Measurements from ENCODE around the gene SDCCAG8. TPM values are rescaled to one million over a fixed set of nuclear protein-coding genes. Genes with fewer than 3 reads are reported as not detected.

The SDCCAG8 gene
- total and polyA plus RNA-seq, 2 experiments from 2014 or later, result 28.0 to 66.7 TPM

DNA sequence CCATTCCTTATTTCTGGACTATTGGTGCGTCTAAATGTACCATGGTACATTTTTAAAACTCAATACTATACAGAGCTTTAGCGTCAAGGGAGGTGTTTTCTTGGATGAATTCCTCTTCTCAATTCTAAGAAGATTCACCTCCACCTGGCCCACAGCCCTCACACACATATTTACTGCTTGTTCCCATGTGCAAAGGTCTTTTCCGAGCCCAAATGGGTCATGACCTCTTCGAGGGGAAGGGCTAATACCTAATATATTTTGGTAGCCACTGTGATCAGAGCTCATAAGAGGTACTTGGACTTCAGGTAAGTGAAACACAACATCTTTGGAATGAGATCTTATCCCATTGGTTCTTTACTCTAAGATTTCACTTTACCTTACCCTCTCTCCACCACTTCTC lies 205.9 kb downstream of the SDCCAG8 start (continued):
- TF ChIP-seq, protein P1, sequence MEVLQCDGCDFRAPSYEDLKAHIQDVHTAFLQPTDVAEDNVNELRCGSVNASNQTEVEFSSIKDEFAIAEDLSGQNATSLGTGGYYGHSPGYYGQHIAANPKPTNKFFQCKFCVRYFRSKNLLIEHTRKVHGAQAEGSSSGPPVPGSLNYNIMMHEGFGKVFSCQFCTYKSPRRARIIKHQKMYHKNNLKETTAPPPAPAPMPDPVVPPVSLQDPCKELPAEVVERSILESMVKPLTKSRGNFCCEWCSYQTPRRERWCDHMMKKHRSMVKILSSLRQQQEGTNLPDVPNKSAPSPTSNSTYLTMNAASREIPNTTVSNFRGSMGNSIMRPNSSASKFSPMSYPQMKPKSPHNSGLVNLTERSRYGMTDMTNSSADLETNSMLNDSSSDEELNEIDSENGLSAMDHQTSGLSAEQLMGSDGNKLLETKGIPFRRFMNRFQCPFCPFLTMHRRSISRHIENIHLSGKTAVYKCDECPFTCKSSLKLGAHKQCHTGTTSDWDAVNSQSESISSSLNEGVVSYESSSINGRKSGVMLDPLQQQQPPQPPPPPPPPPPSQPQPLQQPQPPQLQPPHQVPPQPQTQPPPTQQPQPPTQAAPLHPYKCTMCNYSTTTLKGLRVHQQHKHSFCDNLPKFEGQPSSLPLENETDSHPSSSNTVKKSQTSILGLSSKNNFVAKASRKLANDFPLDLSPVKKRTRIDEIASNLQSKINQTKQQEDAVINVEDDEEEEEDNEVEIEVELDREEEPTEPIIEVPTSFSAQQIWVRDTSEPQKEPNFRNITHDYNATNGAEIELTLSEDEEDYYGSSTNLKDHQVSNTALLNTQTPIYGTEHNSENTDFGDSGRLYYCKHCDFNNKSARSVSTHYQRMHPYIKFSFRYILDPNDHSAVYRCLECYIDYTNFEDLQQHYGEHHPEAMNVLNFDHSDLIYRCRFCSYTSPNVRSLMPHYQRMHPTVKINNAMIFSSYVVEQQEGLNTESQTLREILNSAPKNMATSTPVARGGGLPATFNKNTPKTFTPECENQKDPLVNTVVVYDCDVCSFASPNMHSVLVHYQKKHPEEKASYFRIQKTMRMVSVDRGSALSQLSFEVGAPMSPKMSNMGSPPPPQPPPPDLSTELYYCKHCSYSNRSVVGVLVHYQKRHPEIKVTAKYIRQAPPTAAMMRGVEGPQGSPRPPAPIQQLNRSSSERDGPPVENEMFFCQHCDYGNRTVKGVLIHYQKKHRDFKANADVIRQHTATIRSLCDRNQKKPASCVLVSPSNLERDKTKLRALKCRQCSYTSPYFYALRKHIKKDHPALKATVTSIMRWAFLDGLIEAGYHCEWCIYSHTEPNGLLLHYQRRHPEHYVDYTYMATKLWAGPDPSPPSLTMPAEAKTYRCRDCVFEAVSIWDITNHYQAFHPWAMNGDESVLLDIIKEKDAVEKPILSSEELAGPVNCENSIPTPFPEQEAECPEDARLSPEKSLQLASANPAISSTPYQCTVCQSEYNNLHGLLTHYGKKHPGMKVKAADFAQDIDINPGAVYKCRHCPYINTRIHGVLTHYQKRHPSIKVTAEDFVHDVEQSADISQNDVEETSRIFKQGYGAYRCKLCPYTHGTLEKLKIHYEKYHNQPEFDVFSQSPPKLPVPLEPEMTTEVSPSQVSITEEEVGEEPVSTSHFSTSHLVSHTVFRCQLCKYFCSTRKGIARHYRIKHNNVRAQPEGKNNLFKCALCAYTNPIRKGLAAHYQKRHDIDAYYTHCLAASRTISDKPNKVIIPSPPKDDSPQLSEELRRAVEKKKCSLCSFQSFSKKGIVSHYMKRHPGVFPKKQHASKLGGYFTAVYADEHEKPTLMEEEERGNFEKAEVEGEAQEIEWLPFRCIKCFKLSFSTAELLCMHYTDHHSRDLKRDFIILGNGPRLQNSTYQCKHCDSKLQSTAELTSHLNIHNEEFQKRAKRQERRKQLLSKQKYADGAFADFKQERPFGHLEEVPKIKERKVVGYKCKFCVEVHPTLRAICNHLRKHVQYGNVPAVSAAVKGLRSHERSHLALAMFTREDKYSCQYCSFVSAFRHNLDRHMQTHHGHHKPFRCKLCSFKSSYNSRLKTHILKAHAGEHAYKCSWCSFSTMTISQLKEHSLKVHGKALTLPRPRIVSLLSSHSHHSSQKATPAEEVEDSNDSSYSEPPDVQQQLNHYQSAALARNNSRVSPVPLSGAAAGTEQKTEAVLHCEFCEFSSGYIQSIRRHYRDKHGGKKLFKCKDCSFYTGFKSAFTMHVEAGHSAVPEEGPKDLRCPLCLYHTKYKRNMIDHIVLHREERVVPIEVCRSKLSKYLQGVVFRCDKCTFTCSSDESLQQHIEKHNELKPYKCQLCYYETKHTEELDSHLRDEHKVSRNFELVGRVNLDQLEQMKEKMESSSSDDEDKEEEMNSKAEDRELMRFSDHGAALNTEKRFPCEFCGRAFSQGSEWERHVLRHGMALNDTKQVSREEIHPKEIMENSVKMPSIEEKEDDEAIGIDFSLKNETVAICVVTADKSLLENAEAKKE (CRISPR knock-in tag; IDR thresholded peaks at IDR 0.05), result no peak

DNA sequence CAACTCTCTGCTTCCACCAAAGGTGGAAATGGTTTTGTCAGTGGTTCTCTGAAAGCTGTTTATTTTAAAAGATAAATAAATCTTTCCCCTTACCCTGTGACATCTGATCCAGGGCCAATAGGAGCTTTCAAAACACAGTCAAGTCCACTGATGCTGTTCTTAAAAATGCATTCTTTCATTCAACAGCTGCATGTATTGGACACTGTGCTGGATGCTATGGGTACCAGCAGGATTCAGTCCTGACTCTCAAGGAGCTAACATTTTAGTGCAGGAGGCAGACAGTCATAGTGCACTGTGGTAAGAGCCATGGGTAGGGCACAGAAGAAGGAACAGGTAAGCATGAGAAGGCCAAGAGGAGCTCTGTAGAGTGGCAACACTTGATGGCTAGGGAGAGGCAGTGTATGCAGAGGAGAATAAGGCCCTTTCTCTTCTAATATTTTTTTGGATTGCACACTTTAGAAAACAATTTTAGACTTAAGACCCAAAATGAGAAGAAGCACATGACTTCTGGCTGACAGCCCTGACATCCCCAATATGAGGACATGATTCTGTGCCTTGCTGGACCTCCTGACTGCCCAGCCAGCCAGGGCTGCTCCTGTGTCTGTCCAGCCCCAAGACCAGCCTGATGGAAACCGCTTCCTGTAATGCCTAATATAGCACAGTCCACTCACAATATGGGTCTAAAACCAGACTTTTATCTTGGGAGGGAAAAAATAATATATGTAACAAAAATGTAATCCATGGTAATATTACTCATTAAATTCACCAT lies 207.3 kb downstream of the SDCCAG8 start:
- Mint-ChIP-seq H3K27ac (no peak overlapping the region), H3K36me3 (ENCODE audit: low read depth) (no peaks in the 10 kb centered on the region), H3K9me3 (no peaks in the 10 kb centered on the region), H3K4me1 (no peaks in the 10 kb centered on the region), H3K4me3 (no peak overlapping the region), H3K27me3 (ENCODE audit: insufficient read depth, low read depth, poor library complexity) (peaks cover 4% of the 10 kb centered on the region)
- H3K79me2 ChIP-seq (replicated peaks; ENCODE audit: insufficient read depth), result no peaks in the 10 kb centered on the region
- H4K20me1 ChIP-seq (replicated peaks; ENCODE audit: insufficient read depth), result no peaks in the 10 kb centered on the region
- no peaks in the 10 kb centered on the region for H3K9me2 ChIP-seq (ENCODE audit: insufficient read depth)
- H3K4me1 ChIP-seq (ENCODE audit: insufficient read depth), result no peaks in the 10 kb centered on the region
- ATAC-seq (no peak), DNase-seq (ENCODE audit: low spot score) (no peak)
- H3K36me3 ChIP-seq (ENCODE audit: insufficient read depth), result no peaks in the 10 kb centered on the region
- H3K4me2 ChIP-seq, result no peak overlapping the region
- no peak overlapping the region for H2AFZ ChIP-seq
- no peak overlapping the region for H3K27ac ChIP-seq (ENCODE audit: low read depth)
- no peak overlapping the region for H3K4me3 ChIP-seq
- H3K27me3 ChIP-seq (ENCODE audit: insufficient read depth), result no peaks in the 10 kb centered on the region
- H3F3A ChIP-seq (replicated peaks; ENCODE audit: low read depth), result no peaks in the 10 kb centered on the region
- TF ChIP-seq POLR2AphosphoS5 (IDR thresholded peaks at IDR 0.05; ENCODE audit: low read depth) (no peak), JUNB (IDR thresholded peaks at IDR 0.05; ENCODE audit: unreplicated experiment) (no peak), NANOG (IDR thresholded peaks at IDR 0.05; ENCODE audit: borderline replicate concordance) (no peak), ZNF114 (CRISPR knock-in tag; IDR thresholded peaks at IDR 0.05) (no peak), ZNF331 (CRISPR knock-in tag; IDR thresholded peaks at IDR 0.05; ENCODE audit: low read depth) (no peak)
- TF ChIP-seq, protein P2, sequence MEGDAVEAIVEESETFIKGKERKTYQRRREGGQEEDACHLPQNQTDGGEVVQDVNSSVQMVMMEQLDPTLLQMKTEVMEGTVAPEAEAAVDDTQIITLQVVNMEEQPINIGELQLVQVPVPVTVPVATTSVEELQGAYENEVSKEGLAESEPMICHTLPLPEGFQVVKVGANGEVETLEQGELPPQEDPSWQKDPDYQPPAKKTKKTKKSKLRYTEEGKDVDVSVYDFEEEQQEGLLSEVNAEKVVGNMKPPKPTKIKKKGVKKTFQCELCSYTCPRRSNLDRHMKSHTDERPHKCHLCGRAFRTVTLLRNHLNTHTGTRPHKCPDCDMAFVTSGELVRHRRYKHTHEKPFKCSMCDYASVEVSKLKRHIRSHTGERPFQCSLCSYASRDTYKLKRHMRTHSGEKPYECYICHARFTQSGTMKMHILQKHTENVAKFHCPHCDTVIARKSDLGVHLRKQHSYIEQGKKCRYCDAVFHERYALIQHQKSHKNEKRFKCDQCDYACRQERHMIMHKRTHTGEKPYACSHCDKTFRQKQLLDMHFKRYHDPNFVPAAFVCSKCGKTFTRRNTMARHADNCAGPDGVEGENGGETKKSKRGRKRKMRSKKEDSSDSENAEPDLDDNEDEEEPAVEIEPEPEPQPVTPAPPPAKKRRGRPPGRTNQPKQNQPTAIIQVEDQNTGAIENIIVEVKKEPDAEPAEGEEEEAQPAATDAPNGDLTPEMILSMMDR (conservative IDR thresholded peaks at IDR 0.05; ENCODE audit: low read depth in 2 of 2), result no peak
- TF ChIP-seq, protein P1 (CRISPR knock-in tag; IDR thresholded peaks at IDR 0.05), result no peak

Data from GM23338 (cell line).